Motor neuron (in vitro differentiated cells): ENCODE measurements around the gene SUSD1. TPM values are rescaled to one million over a fixed set of nuclear protein-coding genes. Genes with fewer than 3 reads are reported as not detected.
A peak's percentile ranks its signal among the peaks of the same experiment; 100 is the strongest.

ENCODE experiments used
- ATAC-seq, 8 experiments: fragments of 200-7000 bp; cut with Tn5 transposase; replicated peaks in 6 of 8; 2 replicates each; pipeline ENCODE4 v1.8.0; 2021; ENCODE audit warnings: mild to moderate bottlenecking in 8 of 8, moderate library complexity in 8 of 8
- H3K27ac ChIP-seq, 2 donors: fragments of 250-450 bp; sonication (Bioruptor Pico); 2 replicates each; pipeline ENCODE4 v1.9.0; 2021; ENCODE audit warnings: antibody characterized with exemption in 2 of 2, mild to moderate bottlenecking in 2 of 2, moderate library complexity in 1 of 2
- H3K4me1 ChIP-seq, 2 donors: fragments of 250-450 bp; sonication (Bioruptor Pico); replicated peaks in 1 of 2; 2 replicates each; pipeline ENCODE4 v1.6.1; 2021; ENCODE audit warnings: antibody characterized with exemption in 2 of 2, mild to moderate bottlenecking in 2 of 2, moderate library complexity in 1 of 2
- H3K4me3 ChIP-seq, 5 donors: fragments of 250-450 bp; sonication (Bioruptor Pico); 2 replicates each; pipeline ENCODE4 v1.9.0; 2021; ENCODE audit warnings: antibody characterized with exemption in 5 of 5, mild to moderate bottlenecking in 5 of 5, moderate library complexity in 4 of 5
- WGBS, 10 experiments: fragments of 450-650 bp; shearing (Covaris generic); methylation state at CpG; one replicate each; pipeline ENCODE4 v1.0.0; 2022; 5-methylcytosine and 5-hydroxymethylcytosine counted together
- in situ Hi-C, 9 experiments: fragments of 400-800 bp; cut with MboI; loops; one replicate each; pipeline ENCODE4 v1.15.0; 2021; ENCODE audit warnings: low sequenced_read_pairs in 9 of 9, low pct_unique_long_range_greater_than_20kb in 2 of 9; ENCODE audit not compliant: unreplicated experiment in 9 of 9
- total RNA-seq, 8 experiments: library from RNA; unstranded; fragments of 300-600 nt; gene quantifications; 2 replicates each; pipeline versions ENCODE4 v1.2.3 to v1.2.4, GENCODE V29; 2022

SUSD1 gene
- total RNA-seq, 8 experiments from 2014 or later = 4.9 to 15.9 (median 8.4) TPM

DNA sequence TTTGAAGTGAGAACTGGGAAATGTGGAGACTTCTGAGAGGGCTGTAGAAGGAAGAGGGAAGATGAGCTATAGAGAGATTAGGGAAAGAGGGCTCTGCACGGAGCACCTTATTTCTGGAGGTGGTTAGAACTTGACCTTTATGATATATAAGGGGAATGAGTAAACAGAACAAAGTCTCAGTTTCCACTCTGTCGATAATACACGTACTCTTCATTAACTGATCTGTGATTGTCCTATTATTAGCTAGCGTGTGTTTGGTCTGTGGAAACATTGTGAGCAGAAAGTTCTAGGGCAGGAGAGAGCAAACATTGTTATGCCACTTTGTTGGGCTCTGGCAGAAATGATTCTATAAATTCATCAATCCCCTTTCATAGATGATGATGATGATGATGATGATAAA is 159.9 kb downstream of the SUSD1 start:
- Histone ChIP-seq H3K4me1 (no peaks in the 10 kb centered on the region), H3K27ac (no peak overlapping the region), H3K4me3 (no peak overlapping the region)
- 65 to 100% (median 93%) methylated on average over 1 to 4 of the region's 4 CpGs for WGBS, 10 experiments
- in situ Hi-C loops = no loop called here
- ATAC-seq = no peak

DNA sequence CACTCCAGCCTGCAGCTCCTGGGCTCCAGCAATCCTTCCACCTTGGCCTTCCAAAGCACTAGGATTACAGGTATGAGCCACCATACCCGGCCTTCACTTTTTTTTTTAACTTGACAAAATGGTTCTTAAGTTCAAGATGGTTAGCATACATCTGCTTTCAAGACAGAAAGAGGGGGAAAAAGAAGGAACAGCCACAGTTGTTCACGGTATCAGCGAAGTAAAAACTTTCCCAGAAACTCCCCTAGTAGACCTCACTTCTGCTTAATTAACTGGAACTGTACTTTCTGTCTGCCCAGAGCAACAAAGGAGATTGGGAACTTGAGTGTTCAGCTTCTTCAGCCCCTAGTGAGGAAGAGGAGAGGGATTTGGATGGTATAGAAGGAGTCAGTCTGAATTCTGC is 161.8 kb downstream of the SUSD1 start:
- in situ Hi-C loops = no loop called here
- Histone ChIP-seq H3K4me3 (no peak overlapping the region), H3K4me1 (no peaks in the 10 kb centered on the region), H3K27ac (no peak overlapping the region)
- 83 to 100% (median 88%) methylated on average over 1 to 3 of the region's 3 CpGs; no CpG with 5 or more reads in 2 of the 10 experiments for WGBS, 10 experiments
- ATAC-seq = no peak

DNA sequence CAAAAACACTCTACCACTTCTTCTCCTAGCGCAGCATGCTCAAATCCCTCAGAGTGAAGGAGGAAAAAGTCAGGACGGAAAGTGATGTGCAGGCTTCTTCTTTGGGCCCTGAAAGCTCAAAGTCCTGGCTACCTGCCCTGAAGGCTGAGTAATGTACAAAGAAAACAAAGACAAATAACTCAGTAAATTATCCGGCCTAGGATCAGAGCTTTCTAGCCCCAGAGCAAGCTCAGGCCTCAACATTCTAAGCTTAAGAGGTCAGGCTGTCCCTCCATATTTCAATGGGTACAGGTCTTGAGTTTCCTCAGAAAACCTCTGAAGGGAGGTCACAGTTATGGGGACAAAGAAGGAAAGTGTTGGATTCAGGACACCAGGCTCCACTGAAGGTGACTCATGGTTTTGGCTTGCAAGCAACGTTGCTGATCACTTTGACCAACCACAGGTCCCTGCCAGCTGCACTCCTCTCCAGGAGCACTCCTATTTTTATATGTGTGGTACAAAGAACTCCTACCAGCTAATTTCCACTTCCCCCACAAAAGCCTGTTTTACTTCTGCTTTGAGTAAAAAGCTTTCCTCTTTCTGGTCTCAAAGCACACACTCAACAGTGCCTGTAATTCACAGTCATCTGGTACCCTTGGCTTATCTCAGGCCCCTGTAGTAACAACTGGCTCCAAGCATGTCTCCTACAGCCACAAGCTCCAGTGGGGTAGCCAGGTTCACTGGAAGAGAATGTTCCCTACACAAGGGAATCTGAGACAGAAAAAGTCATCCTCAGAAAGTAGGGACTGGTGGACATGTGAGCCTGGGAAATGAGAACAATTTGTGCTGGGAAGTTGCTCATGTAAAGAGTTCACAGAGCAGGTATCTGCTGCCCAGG is 162.8 kb downstream of the SUSD1 start:
- Histone ChIP-seq H3K4me1 (no peaks in the 10 kb centered on the region), H3K27ac (no peak overlapping the region), H3K4me3 (no peak overlapping the region)
- WGBS, 10 experiments = 0 to 100% (median 83%) methylated on average over 1 to 4 of the region's 4 CpGs
- in situ Hi-C loops = no loop called here
- peak in 2 of 8 experiments; percentile 95 to 96 for ATAC-seq

DNA sequence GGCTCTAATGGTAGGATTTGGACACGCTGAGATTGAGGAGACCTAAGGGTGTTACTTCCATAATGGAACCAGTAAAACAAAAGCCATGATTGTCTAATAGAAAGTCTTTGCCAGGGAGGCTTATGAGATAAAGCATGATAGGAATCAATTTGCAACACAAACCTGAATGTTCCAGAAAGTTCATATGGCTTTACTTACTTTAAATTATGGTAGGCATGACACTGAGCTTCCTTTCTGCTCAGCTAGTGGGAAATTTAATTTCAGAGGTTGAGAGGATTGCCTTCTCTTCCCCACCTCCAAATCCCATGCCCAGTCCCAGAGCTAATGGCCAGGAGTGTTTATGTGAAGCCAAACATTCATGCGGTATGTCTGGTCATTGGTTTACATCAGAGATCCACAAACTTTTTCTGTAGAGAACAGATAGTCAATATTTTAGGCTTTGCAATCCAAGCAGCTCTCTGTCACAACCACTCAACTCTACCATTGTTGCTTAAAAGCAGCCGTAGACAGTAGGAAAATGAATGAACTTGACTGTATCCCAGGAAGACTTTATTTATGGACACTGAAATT is 164.0 kb downstream of the SUSD1 start:
- H3K27ac ChIP-seq = no peak overlapping the region
- in situ Hi-C loops = no loop called here
- ATAC-seq = no peak

DNA sequence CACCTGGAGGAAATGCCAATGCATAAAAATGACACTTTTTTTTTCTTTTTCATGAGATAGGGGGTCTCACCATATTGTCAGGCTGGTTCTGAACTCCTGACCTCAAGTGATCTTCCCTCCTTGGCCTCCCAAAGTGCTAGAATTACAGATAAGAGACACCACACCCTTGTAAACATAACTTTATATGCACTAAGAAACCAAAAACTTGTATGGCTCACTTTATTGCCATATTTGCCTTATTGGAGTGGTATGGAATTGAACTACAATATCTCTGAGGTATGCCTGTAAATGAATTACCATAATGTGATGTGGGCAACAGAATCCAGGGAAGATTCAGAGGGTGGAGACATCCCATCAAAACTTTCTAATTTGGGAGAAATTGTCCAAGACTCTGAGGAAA is 164.6 kb downstream of the SUSD1 start:
- H3K27ac ChIP-seq = no peak overlapping the region
- H3K4me1 ChIP-seq = no peaks in the 10 kb centered on the region
- in situ Hi-C loops = no loop called here
- ATAC-seq = no peak
- H3K4me3 ChIP-seq = no peak overlapping the region

More for the DNA sequence above, 164.0 kb downstream of the SUSD1 start:
- H3K4me1 ChIP-seq = no peaks in the 10 kb centered on the region
- whole genome bisulfite sequencing, 10 experiments = 85 to 100% (median 95%) methylated on average over 1 to 3 of the region's 3 CpGs; no CpG with 5 or more reads in 1 of the 10 experiments
- H3K4me3 ChIP-seq = no peak overlapping the region

DNA sequence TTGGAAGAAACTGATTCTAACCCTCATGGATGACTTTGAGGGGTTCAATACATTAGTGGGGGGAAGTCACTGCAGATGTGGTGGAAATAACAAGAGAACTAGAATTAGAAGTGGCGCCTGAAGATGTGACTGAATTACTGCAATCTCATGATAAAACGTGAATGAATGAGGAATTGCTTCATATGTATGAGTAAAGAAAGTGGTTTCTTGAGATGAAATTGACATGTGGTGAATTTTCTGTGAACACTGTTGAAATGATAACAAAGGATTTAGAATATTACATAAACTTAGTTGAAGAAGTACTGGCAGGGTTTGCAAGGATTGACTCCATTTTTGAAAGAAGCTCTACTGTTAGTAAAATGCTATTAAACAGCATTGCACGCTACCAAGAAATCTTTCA is 165.4 kb downstream of the SUSD1 start:
- no peak overlapping the region for H3K27ac ChIP-seq
- 58 to 100% (median 70%) methylated on average over 2 to 3 of the region's 3 CpGs; no CpG with 5 or more reads in 2 of the 10 experiments for WGBS, 10 experiments
- ATAC-seq = no peak
- in situ Hi-C loops = no loop called here
- H3K4me1 ChIP-seq = no peaks in the 10 kb centered on the region
- H3K4me3 ChIP-seq = no peak overlapping the region

DNA sequence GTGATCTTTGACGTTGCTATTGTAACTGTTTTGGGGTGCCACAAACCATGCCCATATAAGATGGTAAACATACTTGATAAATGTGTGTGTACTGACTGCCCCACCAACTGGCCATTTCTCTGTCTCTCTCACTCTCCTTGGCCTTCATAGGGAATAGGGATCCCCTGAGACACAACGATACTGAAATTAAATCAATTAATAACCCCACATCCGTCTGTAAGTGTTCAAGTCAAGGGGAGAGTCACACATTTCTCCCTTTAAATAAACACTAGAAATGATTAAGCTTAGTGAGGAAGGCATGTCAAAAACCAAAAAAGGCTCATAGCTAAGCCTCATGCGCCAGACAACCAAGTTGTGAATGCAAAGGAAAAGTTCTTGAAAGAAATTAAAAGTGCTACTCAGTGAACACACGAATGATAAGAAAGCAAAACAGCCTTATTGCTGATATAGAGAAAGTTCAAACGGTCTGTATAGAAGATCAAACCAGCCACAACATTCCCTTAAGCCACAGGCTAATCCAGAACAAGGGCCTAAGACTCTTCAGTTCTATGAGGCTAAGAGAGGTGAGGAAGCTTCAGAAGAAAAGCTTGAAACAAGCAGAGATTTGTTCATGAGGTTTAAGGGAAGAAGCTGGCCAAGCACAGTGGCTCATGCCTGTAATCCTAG is 167.4 kb downstream of the SUSD1 start:
- 43 to 92% (median 73%) methylated on average over 2 to 6 of the region's 6 CpGs for WGBS, 10 experiments

DNA sequence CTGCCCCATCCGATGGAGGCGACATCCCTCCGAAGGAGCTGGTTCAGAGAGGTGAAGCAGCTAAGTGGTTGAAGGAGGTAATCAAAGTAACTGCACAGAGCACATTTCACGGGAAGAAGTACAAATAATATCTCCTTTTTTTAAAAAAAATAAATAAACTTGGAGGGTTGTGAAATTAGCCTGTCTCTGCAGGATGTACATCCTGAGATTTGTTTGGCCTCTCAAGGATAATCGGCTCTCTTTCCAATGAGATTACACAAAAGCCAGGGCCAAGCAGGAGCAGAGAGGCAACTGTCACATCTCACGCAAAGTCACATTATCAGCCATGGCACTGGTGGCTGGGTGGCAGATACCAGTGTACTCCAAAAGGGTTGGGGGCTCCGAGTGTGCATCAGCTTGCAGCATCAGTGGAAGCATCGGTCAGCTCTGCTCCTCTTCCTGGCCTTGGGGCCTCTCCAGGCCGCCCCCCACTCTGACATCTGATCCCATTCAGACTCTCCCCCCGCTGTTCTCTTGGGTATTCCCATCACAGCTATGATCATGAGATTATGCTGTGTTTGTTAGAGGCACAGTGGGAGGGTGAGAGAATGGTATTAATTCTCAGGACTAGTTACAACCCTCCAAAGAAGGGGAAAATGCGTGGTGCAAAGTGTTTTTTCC is 168.6 kb downstream of the SUSD1 start:
- 67 to 100% (median 85%) methylated on average over 1 to 7 of the region's 11 CpGs; no CpG with 5 or more reads in 2 of the 10 experiments for WGBS, 10 experiments
- Histone ChIP-seq H3K4me1 (no peaks in the 10 kb centered on the region), H3K27ac (no peak overlapping the region), H3K4me3 (no peak overlapping the region)
- no peak for ATAC-seq
- in situ Hi-C loops = no loop called here

More for the DNA sequence above, 167.4 kb downstream of the SUSD1 start:
- H3K4me1 ChIP-seq = no peaks in the 10 kb centered on the region
- H3K27ac ChIP-seq = no peak overlapping the region
- ATAC-seq = no peak
- in situ Hi-C loops = no loop called here
- no peak overlapping the region for H3K4me3 ChIP-seq

DNA sequence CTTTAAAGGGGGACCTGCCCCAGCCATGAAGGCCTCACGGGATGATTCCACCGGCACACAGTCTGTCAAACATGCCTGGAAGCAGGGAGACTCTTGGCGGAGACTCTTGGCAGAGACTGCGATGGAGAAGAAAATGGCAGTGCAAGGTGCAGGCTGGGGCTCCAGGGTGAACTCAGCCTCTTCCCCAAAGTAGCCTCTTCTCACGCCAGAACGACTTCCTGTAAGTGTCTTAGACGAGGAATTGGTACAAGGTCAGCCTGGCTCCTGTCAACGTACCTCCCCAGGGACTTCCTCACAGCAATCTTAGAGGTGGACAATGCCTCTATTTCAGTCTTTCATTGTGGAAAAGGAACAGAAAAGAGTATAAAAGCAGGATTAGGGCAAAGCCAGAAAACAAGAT is 169.2 kb downstream of the SUSD1 start:
- 60 to 100% (median 82%) methylated on average over 1 to 6 of the region's 8 CpGs; no CpG with 5 or more reads in 3 of the 10 experiments for WGBS, 10 experiments
- in situ Hi-C loops = no loop called here
- Histone ChIP-seq H3K4me1 (no peaks in the 10 kb centered on the region), H3K4me3 (no peak overlapping the region), H3K27ac (no peak overlapping the region)
- no peak for ATAC-seq

DNA sequence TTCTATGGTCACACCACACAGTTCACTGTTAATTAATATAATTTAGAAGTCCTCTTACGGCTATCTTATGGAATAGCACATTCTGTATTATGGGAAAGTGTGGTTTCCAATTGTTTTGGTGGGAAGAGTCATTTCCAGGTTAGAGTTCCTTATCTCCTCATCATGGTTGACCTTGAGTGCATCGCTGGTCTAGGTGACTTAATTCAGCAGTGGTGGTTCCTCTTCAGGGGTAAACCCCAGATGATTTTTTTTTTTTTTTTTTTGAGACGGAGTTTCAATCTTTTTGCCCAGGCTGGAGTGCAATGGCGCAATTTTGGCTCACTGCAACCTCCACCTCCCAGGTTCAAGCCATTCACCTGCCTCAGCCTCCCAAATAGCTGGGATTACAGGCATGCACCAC is 171.6 kb downstream of the SUSD1 start:
- 64 to 100% (median 98%) methylated on average over 1 to 4 of the region's 4 CpGs; no CpG with 5 or more reads in 3 of the 10 experiments for WGBS, 10 experiments
- ATAC-seq = no peak
- H3K4me3 ChIP-seq = no peak overlapping the region
- in situ Hi-C loops = no loop called here
- H3K27ac ChIP-seq = no peak overlapping the region
- no peaks in the 10 kb centered on the region for H3K4me1 ChIP-seq

DNA sequence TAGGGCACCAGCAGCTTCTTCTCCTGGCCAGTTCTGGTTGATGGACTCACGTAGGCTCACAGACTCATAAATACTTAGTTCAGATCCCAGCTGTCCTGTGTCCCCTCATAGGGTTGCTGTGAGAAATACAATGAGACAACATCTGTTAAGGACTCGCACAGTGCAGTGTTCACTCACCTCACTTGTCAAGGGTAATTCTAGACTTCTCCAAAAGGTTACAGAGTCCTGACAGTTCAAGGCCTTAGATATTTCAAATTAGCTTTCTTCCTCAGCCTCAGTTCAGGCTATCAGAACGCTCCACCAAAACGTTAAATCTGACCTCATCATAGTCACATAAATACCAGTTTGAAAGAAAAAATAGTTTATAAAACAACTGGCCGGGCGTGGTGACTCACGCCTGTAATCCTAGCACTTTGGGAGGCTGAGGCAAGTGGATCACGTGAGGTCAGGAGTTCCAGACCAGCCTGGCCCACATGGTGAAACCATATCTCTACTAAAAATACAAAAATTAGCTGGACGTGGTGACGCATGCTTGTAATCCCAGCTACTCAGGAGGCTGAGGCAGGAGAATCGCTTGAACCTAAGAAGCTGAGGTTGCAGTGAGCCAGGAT is 172.1 kb downstream of the SUSD1 start:
- ATAC-seq = no peak
- WGBS, 10 experiments = 71 to 90% (median 86%) methylated on average over 2 to 11 of the region's 11 CpGs; no CpG with 5 or more reads in 1 of the 10 experiments
- Histone ChIP-seq H3K4me3 (no peak overlapping the region), H3K27ac (no peak overlapping the region), H3K4me1 (no peaks in the 10 kb centered on the region)
- in situ Hi-C loops = no loop called here

DNA sequence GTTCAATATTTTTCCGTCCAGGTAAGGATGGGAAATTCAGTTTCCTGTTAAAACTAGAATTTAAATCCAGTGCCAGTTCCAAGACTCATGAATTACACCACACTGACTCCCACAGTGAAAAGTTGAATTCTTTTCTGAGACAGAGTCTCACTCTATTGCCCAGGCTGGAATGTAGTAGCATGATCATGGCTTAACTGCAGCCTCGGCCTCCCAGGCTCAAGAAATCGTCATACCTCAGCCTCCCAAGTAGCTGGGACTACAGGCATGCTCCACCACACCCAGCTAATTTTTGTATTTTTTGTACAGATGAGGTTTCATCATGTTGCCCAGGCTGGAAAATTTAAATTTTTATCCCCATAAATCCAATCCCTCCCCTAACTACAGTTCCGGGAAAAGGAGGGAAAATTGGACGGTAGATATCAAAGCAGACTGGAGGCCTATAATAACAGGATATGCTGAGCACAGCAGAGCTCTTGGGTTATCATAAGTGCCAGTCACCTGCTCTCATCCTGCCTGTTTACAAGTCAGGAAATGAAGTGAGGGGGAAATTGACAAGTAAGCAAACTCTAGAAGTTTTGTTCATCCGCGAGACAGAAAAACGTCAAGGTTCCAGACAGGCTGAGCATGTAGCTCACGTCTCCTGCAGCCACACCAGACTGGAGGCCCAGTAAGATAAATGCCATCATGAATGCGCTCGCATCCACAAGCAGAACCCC is 172.8 kb downstream of the SUSD1 start:
- no peaks in the 10 kb centered on the region for H3K4me1 ChIP-seq
- WGBS, 10 experiments = 75 to 100% (median 97%) methylated on average over 1 to 10 of the region's 11 CpGs; no CpG with 5 or more reads in 1 of the 10 experiments
- no peak overlapping the region for H3K4me3 ChIP-seq
- H3K27ac ChIP-seq = no peak overlapping the region
- in situ Hi-C loops = no loop called here
- no peak for ATAC-seq
